HG03175 (cell line): Measurements from ENCODE around the gene PANK3.

Experiments used
- ATAC-seq: cut with Tn5 transposase; IDR thresholded peaks from one replicate; pipeline ENCODE4 v1.9.1; 2021; ENCODE audit warnings: mild to moderate bottlenecking, moderate library complexity; ENCODE audit not compliant: unreplicated experiment

The PANK3 gene

DNA sequence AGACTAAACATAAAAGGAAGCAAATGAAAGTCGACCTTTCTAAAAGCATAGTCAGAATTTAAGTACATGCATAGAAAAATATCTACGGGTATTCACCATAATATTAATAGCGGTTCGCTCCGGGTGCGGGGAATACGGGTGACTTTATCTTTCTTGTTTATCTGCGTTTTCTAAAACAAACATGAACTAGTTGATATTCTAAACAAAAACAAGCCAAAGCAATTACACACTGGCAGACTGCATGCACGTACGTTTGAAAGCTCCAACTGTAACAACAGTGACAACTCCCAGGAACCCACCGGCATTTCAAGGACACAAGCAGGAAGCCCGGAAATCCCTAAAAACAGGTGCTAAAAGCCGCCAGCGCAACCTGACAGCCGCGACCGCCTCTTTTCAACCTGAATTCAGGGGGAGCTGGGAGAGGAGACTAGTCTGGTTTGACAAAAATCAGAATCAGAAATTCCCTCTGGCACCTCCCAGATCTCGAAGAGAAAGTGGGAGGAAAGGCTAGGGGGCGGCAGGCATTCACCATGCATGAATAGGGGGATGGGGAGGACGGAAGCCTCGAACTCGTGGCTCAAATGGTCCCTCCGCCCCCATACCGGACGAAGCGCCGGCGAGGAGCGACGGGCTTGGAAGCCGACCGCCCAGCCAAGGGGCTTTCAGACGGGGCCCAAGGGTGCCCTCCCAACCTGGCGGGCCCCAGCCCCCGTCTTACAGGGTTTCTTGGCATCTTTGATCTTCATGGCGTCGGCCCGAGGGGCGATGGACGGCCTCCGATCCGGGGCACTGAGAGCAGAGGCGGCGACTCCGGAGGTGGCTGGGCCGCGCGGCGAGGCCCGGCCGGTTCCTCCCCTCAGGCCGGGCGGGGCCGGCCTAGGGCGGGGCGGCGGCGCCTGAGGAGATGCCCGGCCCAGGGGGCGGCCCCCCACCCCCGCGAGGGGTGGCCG, at the start of gene PANK3:
TSS of gene PANK3 (minus strand) at position 831 of the 950 bp plus-strand sequence. CDS start at position 746, 85 bp downstream.
- ATAC-seq: peak; percentile 62

- no peak for ATAC-seq
Measured at GRCh38 chr5:168624850-168625364, 45.7 kb upstream of the PANK3 start.

- ATAC-seq: no peak
Measured at GRCh38 chr5:168620807-168621206, 41.6 kb upstream of the PANK3 start.

- no peak for ATAC-seq
Measured at GRCh38 chr5:168614661-168615060, 35.5 kb upstream of the PANK3 start.

DNA sequence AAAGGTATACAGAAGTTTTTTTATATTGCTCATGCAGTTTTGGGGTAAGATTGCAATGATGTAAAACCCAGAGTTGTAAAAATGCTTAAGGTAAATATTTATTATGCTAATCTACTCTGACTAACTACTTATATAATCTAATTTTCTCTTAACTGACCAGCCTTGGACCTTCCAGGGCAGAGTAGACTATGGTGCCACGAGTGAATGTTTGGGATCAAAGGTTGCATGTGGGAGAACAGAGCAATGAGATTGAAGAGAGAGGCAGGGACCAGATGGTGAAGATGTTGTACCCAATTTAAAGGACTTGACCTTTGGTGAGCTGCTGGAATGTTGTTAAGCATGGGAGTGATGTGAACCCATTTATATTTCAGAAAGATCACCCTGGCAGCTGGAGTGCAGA, 34.8 kb upstream of the PANK3 start:
- no peak for ATAC-seq

DNA sequence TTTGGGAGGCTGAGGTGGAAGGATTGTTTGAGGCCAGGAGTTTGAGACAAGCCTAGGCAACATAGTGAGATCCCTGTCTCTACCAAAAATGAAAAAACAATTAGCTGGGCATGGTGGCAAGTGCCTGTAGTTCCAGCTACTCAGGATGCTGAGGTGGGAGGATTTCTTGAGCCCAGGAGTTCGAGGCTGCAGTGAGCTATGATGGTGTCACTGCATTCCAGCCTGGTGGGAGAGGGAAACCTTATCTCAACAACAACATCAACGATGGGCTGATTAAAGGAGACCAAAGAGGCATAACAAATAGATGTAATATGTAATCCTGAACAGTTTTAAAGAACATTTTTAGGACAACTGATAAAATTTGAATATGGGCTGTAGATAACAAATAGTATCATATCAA, 34.2 kb upstream of the PANK3 start:
- no peak for ATAC-seq

DNA sequence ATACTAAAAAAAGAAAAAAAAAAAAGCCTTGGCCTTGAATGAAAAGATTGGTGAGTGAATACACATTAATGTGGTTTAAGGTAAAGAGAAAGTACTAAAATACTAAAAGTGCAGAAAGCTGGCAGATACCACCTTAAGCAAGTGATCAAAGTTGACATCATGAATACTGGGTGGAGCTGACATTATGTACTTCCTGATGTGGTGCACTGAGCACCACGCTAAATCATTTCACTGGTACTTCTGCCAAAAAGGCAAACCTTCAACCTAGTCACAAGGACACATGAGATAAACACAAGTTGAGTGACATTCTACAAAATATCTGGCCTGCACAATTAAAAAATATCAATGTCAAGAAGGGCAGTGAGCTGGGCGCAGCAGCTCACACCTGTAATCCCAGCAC, 33.8 kb upstream of the PANK3 start:
- no peak for ATAC-seq

GRCh38 chr5:168612123-168612522, 33.0 kb upstream of the PANK3 start:
- ATAC-seq: no peak

DNA sequence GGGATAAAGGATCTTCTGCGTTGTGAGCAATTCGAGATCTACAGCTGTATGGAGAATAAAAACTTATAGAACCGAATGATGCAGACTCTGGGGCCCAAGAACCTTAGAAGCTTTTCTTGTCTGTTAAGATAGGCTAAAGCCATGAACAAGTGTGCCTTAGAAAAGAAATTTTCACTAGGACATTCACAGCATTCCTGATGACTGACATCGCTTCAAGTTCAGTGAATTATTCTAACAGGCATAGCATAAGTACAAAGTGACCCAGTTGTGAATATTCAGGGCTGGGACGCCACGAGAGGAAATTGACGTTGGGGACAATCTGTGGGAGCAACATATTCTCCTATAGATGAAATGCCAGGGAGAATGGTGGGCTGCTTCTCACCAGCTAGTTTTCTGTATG, 32.0 kb upstream of the PANK3 start:
- no peak for ATAC-seq

GRCh38 chr5:168609806-168610482, 30.8 kb upstream of the PANK3 start:
- ATAC-seq: no peak

DNA sequence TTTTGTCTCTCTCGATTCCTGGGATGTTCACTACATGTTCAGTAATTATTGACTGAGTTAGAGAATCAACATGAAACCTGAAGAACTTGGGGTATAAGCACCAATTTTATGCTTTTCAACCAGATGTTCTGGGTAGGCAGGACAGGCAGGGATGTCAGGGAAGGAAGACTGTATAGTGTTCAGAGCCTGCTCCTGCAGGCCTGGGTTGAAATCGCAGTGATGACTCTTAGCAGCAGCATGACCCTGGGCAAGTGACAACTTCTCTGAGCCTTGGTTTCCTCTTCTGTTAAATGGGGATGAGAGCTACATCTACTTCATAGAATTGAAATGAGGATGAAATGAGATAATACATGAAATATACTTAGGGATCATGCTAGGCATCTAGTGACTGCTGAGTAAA, 29.7 kb upstream of the PANK3 start:
- no peak for ATAC-seq

GRCh38 chr5:168608386-168608785, 29.2 kb upstream of the PANK3 start:
- ATAC-seq: no peak

- no peak for ATAC-seq
Measured at GRCh38 chr5:168607946-168608345, 28.8 kb upstream of the PANK3 start.

DNA sequence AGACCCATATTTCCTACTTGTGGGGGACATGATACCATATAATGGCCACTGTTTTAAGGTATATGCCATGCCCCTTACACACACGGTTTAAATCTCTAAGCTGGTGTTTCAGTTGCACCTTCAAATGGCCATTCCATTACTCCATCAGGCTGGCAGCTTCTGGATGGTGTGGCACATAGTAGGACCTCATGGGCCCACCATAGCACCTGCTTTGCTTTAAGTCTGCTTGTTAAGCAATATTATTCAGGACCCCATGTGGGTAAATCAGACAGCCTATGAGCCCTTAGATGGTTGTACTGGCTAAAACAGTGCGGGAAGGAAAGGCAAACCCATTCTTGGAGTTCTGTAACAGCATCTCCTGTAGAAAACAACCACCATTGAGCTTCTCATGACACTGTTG, 27.4 kb upstream of the PANK3 start:
- ATAC-seq: no peak

- no peak for ATAC-seq
Measured at GRCh38 chr5:168604436-168604835, 25.3 kb upstream of the PANK3 start.

- no peak for ATAC-seq
Measured at GRCh38 chr5:168603746-168604145, 24.6 kb upstream of the PANK3 start.

DNA sequence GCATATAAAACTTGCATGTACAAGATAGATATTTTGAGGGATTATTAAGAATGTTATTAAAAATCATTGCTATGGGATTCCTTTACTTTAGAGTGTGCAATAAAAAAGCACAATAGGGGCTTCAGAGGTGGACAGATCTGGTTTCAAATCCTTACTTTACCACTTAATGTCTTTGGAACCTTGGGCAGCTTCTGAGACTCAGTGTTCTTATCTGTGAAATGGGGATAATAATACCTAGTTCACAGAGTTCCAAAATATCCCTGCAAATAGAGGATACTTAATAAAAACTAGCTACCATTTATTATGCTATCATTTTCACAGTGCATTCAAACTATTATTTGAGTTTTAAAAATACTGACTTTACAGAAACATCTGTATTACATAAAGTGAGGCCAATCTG, 23.3 kb upstream of the PANK3 start:
- no peak for ATAC-seq

GRCh38 chr5:168601972-168602371, 22.8 kb upstream of the PANK3 start:
- ATAC-seq: no peak

GRCh38 chr5:168600409-168600808, 21.2 kb upstream of the PANK3 start:
- ATAC-seq: no peak

DNA sequence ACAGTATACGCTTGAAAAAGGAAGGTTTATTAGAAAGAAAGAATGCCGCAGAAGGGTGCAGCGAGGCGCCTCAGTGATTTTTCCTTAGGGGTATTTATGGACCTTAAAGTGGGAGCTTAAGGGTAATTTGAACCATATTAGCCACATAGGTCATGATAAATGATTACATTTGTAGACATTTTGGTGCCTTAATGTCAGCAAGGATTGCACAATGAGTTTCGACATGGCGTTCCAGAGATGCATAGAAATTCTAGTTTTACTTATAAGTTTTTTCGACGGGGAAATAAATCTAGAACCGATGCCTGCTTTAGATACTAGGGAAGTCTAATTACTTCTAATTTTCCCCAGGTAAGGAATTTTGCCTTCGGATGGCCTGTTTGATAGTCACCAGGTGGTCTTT, 20.7 kb upstream of the PANK3 start:
- ATAC-seq: no peak

- ATAC-seq: no peak
Measured at GRCh38 chr5:168598639-168599038, 19.5 kb upstream of the PANK3 start.

DNA sequence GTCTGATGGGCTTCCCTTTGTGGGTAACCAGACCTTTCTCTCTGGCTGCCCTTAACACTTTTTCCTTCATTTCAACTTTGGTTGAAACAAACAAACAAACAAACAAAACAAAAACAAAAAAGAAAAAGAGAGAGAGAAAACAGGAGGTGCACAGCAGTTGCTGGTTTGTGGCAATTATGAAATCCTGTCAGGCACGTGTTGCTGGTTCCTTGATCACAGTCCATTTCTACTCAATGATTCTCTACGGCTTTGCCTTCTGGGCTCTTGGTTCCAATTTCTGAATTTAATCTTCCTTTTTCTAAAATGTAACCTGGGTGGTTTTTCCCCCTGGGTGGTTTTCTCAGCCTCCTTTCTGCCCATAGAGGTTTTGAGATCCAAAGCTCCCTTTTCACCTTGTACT, 17.8 kb upstream of the PANK3 start:
- ATAC-seq: no peak
